Fibroblast of mammary gland (primary cell): ENCODE measurements around the gene RIPOR2.
A peak's percentile ranks its signal among the peaks of the same experiment; 100 is the strongest.

Source experiments
- DNase-seq: peaks from one replicate; pipeline ENCODE4 v3.0.0-alpha.2; 2010; ENCODE audit warnings: low read depth
- H3K4me3 ChIP-seq: 2 replicates; pipeline ENCODE4 v1.5.1; 2011; ENCODE audit warnings: low read depth, mild to moderate bottlenecking, low read length, moderate library complexity; ENCODE audit not compliant: control insufficient read depth
- CTCF ChIP-seq: conservative IDR thresholded peaks from 2 replicates; pipeline ENCODE4 v1.5.1; 2011; ENCODE audit warnings: low read depth, low read length, inconsistent platforms; ENCODE audit not compliant: control insufficient read depth, insufficient read depth

The RIPOR2 gene

GRCh38 chr6:24907919-24908649 lies 27.7 kb downstream of the RIPOR2 start:
- no peak overlapping the region for H3K4me3 ChIP-seq
- no peak for TF ChIP-seq CTCF
- no peak for DNase-seq

- no peak overlapping the region for H3K4me3 ChIP-seq
- TF ChIP-seq CTCF, result no peak
- no peak for DNase-seq
Measured at GRCh38 chr6:24906314-24906713, 29.4 kb downstream of the RIPOR2 start.

- no peak for TF ChIP-seq CTCF
- DNase-seq, result peak; percentile 37
- H3K4me3 ChIP-seq, result no peak overlapping the region
Measured at GRCh38 chr6:24905483-24905882, 30.3 kb downstream of the RIPOR2 start.

GRCh38 chr6:24903681-24904080 lies 32.1 kb downstream of the RIPOR2 start:
- no peak overlapping the region for H3K4me3 ChIP-seq
- DNase-seq, result no peak
- TF ChIP-seq CTCF, result no peak

DNA sequence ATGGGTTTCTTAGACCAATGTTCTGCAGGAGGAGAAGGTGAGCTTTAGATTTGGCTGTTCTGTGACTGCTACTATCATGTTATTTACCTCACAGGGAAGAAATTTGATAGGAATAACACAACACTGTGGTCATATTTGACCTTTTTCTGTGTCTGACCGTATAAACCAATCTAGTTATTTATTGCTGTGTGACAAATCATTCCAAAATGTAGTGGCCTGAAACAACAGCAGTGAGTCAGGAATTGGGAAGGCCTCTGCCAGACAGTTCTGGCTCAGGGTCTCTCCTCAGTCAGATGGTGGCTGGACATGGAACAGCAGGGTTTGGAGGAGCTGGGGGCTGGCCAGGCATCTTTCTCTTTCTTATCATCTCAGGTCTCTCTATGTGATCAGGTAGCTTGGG lies 33.0 kb downstream of the RIPOR2 start:
- DNase-seq, result peak; percentile 94
- TF ChIP-seq CTCF, result peak; percentile 23
- H3K4me3 ChIP-seq, result no peak overlapping the region

DNA sequence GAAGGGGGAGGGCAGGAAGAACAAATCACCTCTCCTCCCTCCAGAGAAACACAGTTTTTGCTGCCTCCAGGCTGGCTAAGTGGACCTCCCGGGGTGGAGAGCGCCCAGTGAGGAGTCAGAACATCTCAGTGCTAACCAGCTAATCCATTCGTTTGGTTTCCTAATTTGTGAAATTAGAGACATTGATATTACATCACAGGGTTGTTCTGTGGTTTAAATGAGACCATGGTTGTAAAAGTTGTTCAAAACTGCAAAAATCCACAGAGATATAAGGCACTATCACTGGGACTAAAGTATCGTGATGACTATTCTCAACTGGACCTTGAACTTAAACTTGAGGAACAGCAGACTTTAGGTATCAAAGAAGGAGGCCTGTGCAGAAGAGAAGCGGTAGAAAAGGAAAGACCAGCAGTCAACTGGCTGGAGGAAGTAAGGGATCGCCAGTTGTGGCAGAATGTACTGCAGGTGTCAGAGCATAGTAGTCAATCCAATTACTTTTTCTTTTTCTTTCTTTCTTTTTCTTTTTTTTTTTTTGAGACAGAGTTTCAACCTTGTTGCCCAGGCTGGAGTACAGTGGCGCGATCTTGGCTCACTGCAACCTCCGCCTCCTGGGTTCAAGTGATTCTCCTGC lies 33.9 kb downstream of the RIPOR2 start:
- DNase-seq, result no peak
- no peak for TF ChIP-seq CTCF
- no peak overlapping the region for H3K4me3 ChIP-seq
